CD14-positive monocyte (primary cell): ENCODE data around the gene TSPAN13. TPM values are rescaled to one million over a fixed set of nuclear protein-coding genes. Genes with fewer than 3 reads are reported as not detected.

ENCODE experiments used
- DNase-seq, 3 donors: peaks; one replicate each; pipeline ENCODE4 v3.0.0-alpha.2; 2011 to 2022
- H2AFZ ChIP-seq: 2 replicates; pipeline ENCODE4 v1.6.0; 2012; ENCODE audit warnings: mild to moderate bottlenecking, low read depth, low read length, inconsistent platforms; ENCODE audit not compliant: insufficient read depth, poor library complexity, severe bottlenecking
- H3K27ac ChIP-seq, 2 donors: 1 replicate in 1 of 2; 2 replicates in 1 of 2; pipeline ENCODE4 v1.5.1; 2012 to 2013; ENCODE audit warnings: low read length in 2 of 2, control low read depth in 1 of 2, inconsistent platforms in 1 of 2, low read depth in 1 of 2, mild to moderate bottlenecking in 1 of 2
- H3K27me3 ChIP-seq, 2 donors: one replicate each; pipeline versions ENCODE4 v1.6.0 to v1.6.1; 2011 to 2013; ENCODE audit warnings: low read length in 2 of 2; ENCODE audit not compliant: control insufficient read depth in 2 of 2, insufficient read depth in 2 of 2
- H3K36me3 ChIP-seq, 2 donors: replicated peaks in 1 of 2; 1 replicate in 1 of 2; 2 replicates in 1 of 2; pipeline versions ENCODE4 v1.5.1 to v1.6.1; 2012 to 2013; ENCODE audit warnings: low read length in 2 of 2, control low read depth in 1 of 2, inconsistent platforms in 1 of 2, mild to moderate bottlenecking in 1 of 2; ENCODE audit not compliant: insufficient read depth in 2 of 2, control insufficient read depth in 1 of 2
- H3K4me1 ChIP-seq, 2 donors: 1 replicate in 1 of 2; 2 replicates in 1 of 2; pipeline versions ENCODE4 v1.5.1 to v1.6.1; 2012 to 2013; ENCODE audit warnings: low read length in 2 of 2, control low read depth in 1 of 2, inconsistent platforms in 1 of 2, mild to moderate bottlenecking in 1 of 2, moderate library complexity in 1 of 2; ENCODE audit not compliant: insufficient read depth in 2 of 2, control insufficient read depth in 1 of 2
- H3K4me2 ChIP-seq: replicated peaks from 2 replicates; pipeline ENCODE3; 2012; ENCODE audit warnings: low read length, moderate library complexity, mild to moderate bottlenecking; ENCODE audit not compliant: poor library complexity, severe bottlenecking; ENCODE audit errors: extremely low read depth
- H3K4me3 ChIP-seq, 3 experiments: fragments of 200-600 bp in 1 of 3; sonication (generic) in 1 of 3; replicated peaks in 1 of 3; 1 replicate in 2 of 3; 2 replicates in 1 of 3; pipeline ENCODE4 v1.5.1; 2011 to 2013; ENCODE audit warnings: low read length in 3 of 3, mild to moderate bottlenecking in 3 of 3, control low read depth in 2 of 3, low read depth in 2 of 3, inconsistent platforms in 1 of 3, moderate library complexity in 1 of 3
- H3K79me2 ChIP-seq: 2 replicates; pipeline ENCODE4 v1.6.0; 2012; ENCODE audit warnings: mild to moderate bottlenecking, control low read depth, inconsistent platforms, low read length, moderate library complexity; ENCODE audit not compliant: insufficient read depth
- H3K9ac ChIP-seq: 2 replicates; pipeline ENCODE4 v1.6.0; 2017; ENCODE audit warnings: low read length, mild to moderate bottlenecking; ENCODE audit not compliant: insufficient read depth, poor library complexity, severe bottlenecking
- H3K9me3 ChIP-seq, 2 donors: replicated peaks in 1 of 2; 1 replicate in 1 of 2; 2 replicates in 1 of 2; pipeline versions ENCODE4 v1.5.1 to v1.6.1; 2012 to 2013; ENCODE audit warnings: low read length in 2 of 2, control low read depth in 1 of 2; ENCODE audit not compliant: control insufficient read depth in 1 of 2, insufficient read depth in 1 of 2
- H4K20me1 ChIP-seq: 2 replicates; pipeline ENCODE4 v1.6.0; 2012; ENCODE audit warnings: mild to moderate bottlenecking, low read length, control low read depth, moderate library complexity; ENCODE audit not compliant: insufficient read depth
- H3K27ac Mint-ChIP-seq, 7 donors: one replicate each; pipeline ENCODE4 v1.8.0; 2020; ENCODE audit warnings: mild to moderate bottlenecking in 7 of 7, mixed read lengths in 7 of 7, moderate library complexity in 6 of 7, inconsistent platforms in 2 of 7
- H3K27me3 Mint-ChIP-seq, 3 donors: one replicate each; pipeline ENCODE4 v1.8.0; 2021 to 2022; ENCODE audit warnings: low read depth in 3 of 3, mild to moderate bottlenecking in 3 of 3, mixed read lengths in 3 of 3, moderate library complexity in 3 of 3, inconsistent platforms in 1 of 3
- H3K36me3 Mint-ChIP-seq, 2 donors: one replicate each; pipeline ENCODE4 v1.8.0; 2020; ENCODE audit warnings: mixed read lengths in 2 of 2, inconsistent platforms in 1 of 2, mild to moderate bottlenecking in 1 of 2
- H3K4me1 Mint-ChIP-seq: one replicate; pipeline ENCODE4 v1.8.0; 2020; ENCODE audit warnings: mild to moderate bottlenecking, mixed read lengths
- H3K4me3 Mint-ChIP-seq, 2 donors: one replicate each; pipeline ENCODE4 v1.8.0; 2020; ENCODE audit warnings: mild to moderate bottlenecking in 2 of 2, mixed read lengths in 2 of 2, moderate library complexity in 1 of 2
- H3K9me3 Mint-ChIP-seq, 7 donors: one replicate each; pipeline ENCODE4 v1.8.0; 2020 to 2022; ENCODE audit warnings: mixed read lengths in 7 of 7, mild to moderate bottlenecking in 6 of 7, moderate library complexity in 6 of 7, inconsistent platforms in 2 of 7
- WGBS: methylation state at CpG from one replicate; pipeline ENCODE4 v1.1.5; 2013; ENCODE audit warnings: missing lambda C conversion rate; ENCODE audit not compliant: insufficient coverage; 5-methylcytosine and 5-hydroxymethylcytosine counted together
- intact Hi-C, 2 donors: fragments of 100-400 bp; cut with micrococcal nuclease; formaldehyde crosslinking; loops; one replicate each; pipeline versions ENCODE4 v1.15.0 to v1.15.1; 2023
- polyA plus RNA-seq, 3 donors: library from polyadenylated mRNA; depleted of rRNA in 1 of 3; unstranded in 2 of 3; stranded (reverse) in 1 of 3; fragments of 300-500 nt in 2 of 3; fragments of >200 nt in 1 of 3; fragmentation: Illumina TruSeq in 2 of 3; gene quantifications; 1 replicate in 2 of 3; 2 replicates in 1 of 3; pipeline ENCODE4 v1.2.3, GENCODE V29; 2012 to 2021
- TF ChIP-seq, protein P1 (sequence below): fragments of 200-600 bp; IDR thresholded peaks from one replicate; pipeline ENCODE4 v1.8.0; 2022; ENCODE audit warnings: antibody characterized with exemption, mild to moderate bottlenecking

Gene TSPAN13
- polyA plus RNA-seq, 3 donors, result 0.09 to 0.17 (median 0.16) TPM

DNA sequence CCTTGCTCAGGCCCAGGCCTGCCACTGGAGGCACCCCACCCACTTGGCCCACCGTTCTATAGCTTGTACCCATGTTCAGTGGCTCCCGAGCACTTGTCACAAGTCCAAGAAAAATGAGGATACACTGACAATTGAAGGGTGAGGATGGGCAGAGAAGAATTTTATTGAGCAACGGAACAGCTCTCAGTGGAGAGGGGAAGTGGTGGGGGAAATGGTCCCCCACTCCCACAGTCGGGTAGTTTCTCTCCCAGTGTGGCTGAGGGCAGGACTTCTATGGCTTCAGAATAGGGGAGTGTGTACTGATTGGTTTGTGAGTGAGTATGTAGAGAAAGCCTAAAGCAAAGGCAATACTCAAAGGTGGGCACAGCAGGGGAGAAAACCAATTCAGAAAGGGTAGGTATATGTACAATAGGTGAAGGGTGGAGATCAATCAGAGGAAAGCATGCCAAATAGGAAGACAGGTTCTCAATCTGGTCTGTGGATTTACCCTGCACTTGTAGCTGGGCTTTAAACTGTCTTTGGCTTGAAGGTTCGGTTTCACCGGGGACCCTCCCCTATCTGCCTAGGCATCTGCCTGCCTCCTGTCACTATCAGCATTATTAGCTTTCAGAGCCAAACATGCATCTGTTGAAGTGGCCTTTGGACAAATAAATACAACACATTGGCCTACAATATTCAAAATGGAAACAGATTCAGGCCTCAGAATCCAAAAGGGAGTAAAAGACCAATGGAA lies 8.9 kb upstream of the TSPAN13 start:
- Mint-ChIP-seq H3K36me3 (no peaks in the 10 kb centered on the region), H3K4me1 (peaks cover 5% of the 10 kb centered on the region), H3K27me3 (peaks cover 0 to 8% (median 2%) of the 10 kb centered on the region in 3 donors), H3K4me3 (no peak overlapping the region), H3K27ac (no peak overlapping the region), H3K9me3 (peaks cover 0 to 2% (median 0%) of the 10 kb centered on the region in 7 donors)
- intact Hi-C loops, result no loop called here
- Histone ChIP-seq H3K36me3 (no peaks in the 10 kb centered on the region), H3K4me3 (no peak overlapping the region), H2AFZ (peak overlapping the region; percentile 41), H3K27me3 (no peaks in the 10 kb centered on the region), H3K27ac (no peak overlapping the region), H3K9me3 (no peaks in the 10 kb centered on the region), H3K9ac (no peak overlapping the region), H3K4me1 (peaks cover 6 to 7% of the 10 kb centered on the region in 2 donors), H3K4me2 (no peak overlapping the region), H4K20me1 (no peaks in the 10 kb centered on the region), H3K79me2 (no peaks in the 10 kb centered on the region)
- WGBS, result 61% methylated on average over 3 of the region's 6 CpGs
- TF ChIP-seq, protein P1, sequence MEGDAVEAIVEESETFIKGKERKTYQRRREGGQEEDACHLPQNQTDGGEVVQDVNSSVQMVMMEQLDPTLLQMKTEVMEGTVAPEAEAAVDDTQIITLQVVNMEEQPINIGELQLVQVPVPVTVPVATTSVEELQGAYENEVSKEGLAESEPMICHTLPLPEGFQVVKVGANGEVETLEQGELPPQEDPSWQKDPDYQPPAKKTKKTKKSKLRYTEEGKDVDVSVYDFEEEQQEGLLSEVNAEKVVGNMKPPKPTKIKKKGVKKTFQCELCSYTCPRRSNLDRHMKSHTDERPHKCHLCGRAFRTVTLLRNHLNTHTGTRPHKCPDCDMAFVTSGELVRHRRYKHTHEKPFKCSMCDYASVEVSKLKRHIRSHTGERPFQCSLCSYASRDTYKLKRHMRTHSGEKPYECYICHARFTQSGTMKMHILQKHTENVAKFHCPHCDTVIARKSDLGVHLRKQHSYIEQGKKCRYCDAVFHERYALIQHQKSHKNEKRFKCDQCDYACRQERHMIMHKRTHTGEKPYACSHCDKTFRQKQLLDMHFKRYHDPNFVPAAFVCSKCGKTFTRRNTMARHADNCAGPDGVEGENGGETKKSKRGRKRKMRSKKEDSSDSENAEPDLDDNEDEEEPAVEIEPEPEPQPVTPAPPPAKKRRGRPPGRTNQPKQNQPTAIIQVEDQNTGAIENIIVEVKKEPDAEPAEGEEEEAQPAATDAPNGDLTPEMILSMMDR, result no peak
- no peak for DNase-seq

DNA sequence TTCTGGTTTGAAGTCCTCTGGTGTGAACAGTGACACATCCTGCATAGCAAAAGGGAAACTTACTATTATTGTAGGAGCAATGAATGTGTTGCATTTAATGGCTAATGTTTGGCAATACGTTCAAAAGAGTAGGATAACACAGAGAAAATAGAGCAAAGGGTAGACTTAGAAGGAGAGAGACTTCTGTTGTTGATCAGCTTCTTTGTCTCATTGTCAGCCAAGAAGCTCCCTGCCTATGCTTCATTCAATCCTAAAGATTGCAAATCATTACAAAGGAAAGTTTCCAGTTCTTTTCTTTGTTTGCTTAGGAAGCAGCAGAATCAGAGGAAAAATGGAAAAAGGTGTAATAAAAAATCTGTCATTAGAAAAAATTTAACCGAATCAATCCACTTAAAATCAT lies 7.9 kb upstream of the TSPAN13 start:
- no peaks in the 10 kb centered on the region for H3K79me2 ChIP-seq
- no peak for DNase-seq
- H3K36me3 ChIP-seq, result no peaks in the 10 kb centered on the region
- H2AFZ ChIP-seq, result no peak overlapping the region
- Mint-ChIP-seq H3K36me3 (no peaks in the 10 kb centered on the region), H3K4me3 (no peak overlapping the region), H3K9me3 (peaks cover 0 to 2% (median 0%) of the 10 kb centered on the region in 7 donors), H3K27me3 (peaks cover 0 to 7% (median 2%) of the 10 kb centered on the region in 3 donors), H3K4me1 (peaks cover 5% of the 10 kb centered on the region), H3K27ac (no peak overlapping the region)
- peaks cover 6 to 7% of the 10 kb centered on the region in 2 donors for H3K4me1 ChIP-seq
- no peaks in the 10 kb centered on the region for H4K20me1 ChIP-seq
- no peak overlapping the region for H3K4me2 ChIP-seq
- WGBS, result no CpG with 5 or more reads among the region's 2 CpGs
- H3K9ac ChIP-seq, result no peak overlapping the region
- H3K27ac ChIP-seq, result no peak overlapping the region
- no peaks in the 10 kb centered on the region for H3K9me3 ChIP-seq
- TF ChIP-seq, protein P1, result no peak
- no peaks in the 10 kb centered on the region for H3K27me3 ChIP-seq
- no peak overlapping the region for H3K4me3 ChIP-seq
- intact Hi-C loops, result no loop called here
